ENCODE data around the gene NLK.

DNA sequence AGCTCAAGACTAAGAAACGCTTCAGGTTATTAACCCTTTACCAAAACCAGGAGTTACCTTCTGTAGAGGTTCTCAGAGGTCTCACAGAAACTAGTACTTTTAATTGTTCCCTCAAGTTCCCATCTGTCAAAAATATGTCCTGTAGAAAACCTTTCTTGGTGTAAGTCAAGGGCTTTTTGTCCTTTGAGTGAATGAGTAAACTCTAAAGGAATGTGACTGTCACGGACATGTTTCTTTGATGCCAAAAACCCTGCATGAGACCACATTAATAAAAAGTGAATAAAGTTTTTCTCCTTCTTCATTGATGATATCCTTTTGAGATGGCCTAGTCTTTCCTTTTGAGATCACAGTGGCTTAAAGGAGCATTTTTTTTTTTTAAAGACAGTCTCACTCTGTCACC is 102.9 kb downstream of the NLK start:
- TF ChIP-seq ARNT (IDR thresholded peaks at IDR 0.05) (no peak), NFRKB (IDR thresholded peaks at IDR 0.05) (no peak), CTBP1 (IDR thresholded peaks at IDR 0.05; ENCODE audit: borderline replicate concordance) (no peak), FOXK2 (IDR thresholded peaks at IDR 0.05) (no peak), FOXA1 (IDR thresholded peaks at IDR 0.05) (no peak), HDGF (IDR thresholded peaks at IDR 0.05; ENCODE audit: borderline replicate concordance) (no peak), TARDBP (IDR thresholded peaks at IDR 0.05) (no peak), BHLHE40 (IDR thresholded peaks at IDR 0.05; ENCODE audit: borderline replicate concordance) (no peak), L3MBTL2 (conservative IDR thresholded peaks at IDR 0.05) (no peak)

Data from HEK293T (cell line).